ENCODE results near the gene PRTG.

DNA sequence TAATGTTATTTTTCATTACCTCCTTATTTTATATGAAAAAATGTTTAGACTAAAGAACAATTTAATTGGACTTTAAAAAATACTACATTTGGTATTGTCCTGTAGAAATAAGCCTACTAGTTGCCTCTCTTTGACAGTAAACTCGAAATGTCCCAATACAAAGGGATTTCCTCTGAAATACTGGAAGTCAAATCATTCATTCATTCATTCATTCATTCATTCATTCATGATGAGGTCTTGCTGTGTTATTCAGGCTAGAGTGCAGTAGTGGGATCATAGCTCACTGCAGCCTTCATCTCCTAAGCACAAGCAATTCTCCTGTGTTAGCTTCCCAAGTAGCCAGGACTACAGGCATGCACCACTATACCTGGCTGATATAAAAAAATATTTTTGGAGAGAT, 104.2 kb downstream of the PRTG start:
- TF ChIP-seq POLR2A (IDR thresholded peaks at IDR 0.05): no peak
- TF ChIP-seq, protein P1, sequence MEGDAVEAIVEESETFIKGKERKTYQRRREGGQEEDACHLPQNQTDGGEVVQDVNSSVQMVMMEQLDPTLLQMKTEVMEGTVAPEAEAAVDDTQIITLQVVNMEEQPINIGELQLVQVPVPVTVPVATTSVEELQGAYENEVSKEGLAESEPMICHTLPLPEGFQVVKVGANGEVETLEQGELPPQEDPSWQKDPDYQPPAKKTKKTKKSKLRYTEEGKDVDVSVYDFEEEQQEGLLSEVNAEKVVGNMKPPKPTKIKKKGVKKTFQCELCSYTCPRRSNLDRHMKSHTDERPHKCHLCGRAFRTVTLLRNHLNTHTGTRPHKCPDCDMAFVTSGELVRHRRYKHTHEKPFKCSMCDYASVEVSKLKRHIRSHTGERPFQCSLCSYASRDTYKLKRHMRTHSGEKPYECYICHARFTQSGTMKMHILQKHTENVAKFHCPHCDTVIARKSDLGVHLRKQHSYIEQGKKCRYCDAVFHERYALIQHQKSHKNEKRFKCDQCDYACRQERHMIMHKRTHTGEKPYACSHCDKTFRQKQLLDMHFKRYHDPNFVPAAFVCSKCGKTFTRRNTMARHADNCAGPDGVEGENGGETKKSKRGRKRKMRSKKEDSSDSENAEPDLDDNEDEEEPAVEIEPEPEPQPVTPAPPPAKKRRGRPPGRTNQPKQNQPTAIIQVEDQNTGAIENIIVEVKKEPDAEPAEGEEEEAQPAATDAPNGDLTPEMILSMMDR (IDR thresholded peaks at IDR 0.05): no peak
